PC-9 (cell line): ENCODE results near the gene SF3A1. TPM values are rescaled to one million over a fixed set of nuclear protein-coding genes. Genes with fewer than 3 reads are reported as not detected.
"Not testable (repeated sequence)": the region's sequence is repeated elsewhere in the genome, so short reads cannot be mapped to it uniquely, and the experiment has no call there.

Source experiments
- BruUV-seq: library from RNA; stranded (reverse); fragments of 400-500 nt; replicated peaks from 2 replicates; lab custom pipeline; 2021; lab: Mats Ljungman, UMichigan
- CTCF ChIA-PET: fragments of 300-600 bp; sonication (Branson Sonifier 250); formaldehyde crosslinking; loops from one replicate; lab custom pipeline; 2022; ENCODE audit warnings: antibody characterized with exemption; lab: Charles Lee
- POLR2A ChIA-PET: fragments of 300-600 bp; sonication (Branson Sonifier 250); formaldehyde crosslinking; loops from one replicate; lab custom pipeline; 2022; ENCODE audit warnings: antibody characterized with exemption; ENCODE audit not compliant: unreplicated experiment; lab: Charles Lee
- DNase-seq, 2 experiments: peaks; one replicate each; pipeline versions ENCODE4 v3.0.0 to v3.0.0-alpha.2; 2015 to 2022; ENCODE audit warnings: mixed read lengths in 1 of 2
- H2AFZ ChIP-seq: fragments of 200-600 bp; sonication (generic); 2 replicates; pipeline ENCODE4 v1.8.1; 2017; ENCODE audit warnings: antibody characterized with exemption
- H3F3A ChIP-seq: fragments of 200-600 bp; sonication (generic); 2 replicates; pipeline ENCODE4 v1.8.1; 2017; ENCODE audit warnings: antibody characterized with exemption, mild to moderate bottlenecking, low read depth; ENCODE audit not compliant: insufficient read depth
- H3K27ac ChIP-seq: fragments of 200-600 bp; sonication (generic); 2 replicates; pipeline ENCODE4 v1.6.1; 2016; ENCODE audit warnings: mixed run types
- H3K27me3 ChIP-seq: fragments of 200-600 bp; sonication (generic); 2 replicates; pipeline ENCODE4 v1.6.1; 2016; ENCODE audit warnings: low read depth, mixed run types; ENCODE audit not compliant: insufficient read depth
- H3K36me3 ChIP-seq: fragments of 200-600 bp; sonication (generic); 2 replicates; pipeline ENCODE4 v1.6.1; 2016; ENCODE audit warnings: low read depth, mixed run types
- H3K4me1 ChIP-seq: fragments of 200-600 bp; sonication (generic); replicated peaks from 2 replicates; pipeline ENCODE4 v1.6.1; 2016; ENCODE audit warnings: mixed run types; ENCODE audit not compliant: insufficient read depth
- H3K4me2 ChIP-seq: fragments of 200-600 bp; sonication (generic); 2 replicates; pipeline ENCODE4 v1.6.1; 2017; ENCODE audit warnings: mixed run types
- H3K4me3 ChIP-seq: fragments of 200-600 bp; sonication (generic); 2 replicates; pipeline ENCODE4 v1.6.1; 2016; ENCODE audit warnings: mixed run types
- H3K79me2 ChIP-seq: fragments of 200-600 bp; sonication (generic); 2 replicates; pipeline ENCODE4 v1.6.1; 2017; ENCODE audit warnings: low read depth, mixed run types
- H3K9me2 ChIP-seq: fragments of 200-600 bp; sonication (generic); 2 replicates; pipeline ENCODE4 v1.8.1; 2017; ENCODE audit warnings: mild to moderate bottlenecking; ENCODE audit not compliant: insufficient read depth
- H3K9me3 ChIP-seq: fragments of 200-600 bp; sonication (generic); 2 replicates; pipeline ENCODE4 v1.8.1; 2016; ENCODE audit warnings: low read depth; ENCODE audit not compliant: insufficient read depth
- H4K20me1 ChIP-seq: fragments of 200-600 bp; sonication (generic); 2 replicates; pipeline ENCODE4 v1.8.1; 2017; ENCODE audit not compliant: insufficient read depth
- CTCF ChIP-seq: fragments of 200-600 bp; sonication (generic); conservative IDR thresholded peaks from 2 replicates; pipeline ENCODE4 v1.6.1; 2017; ENCODE audit warnings: mixed run types, antibody characterized with exemption, mild to moderate bottlenecking, moderate library complexity
- EZH2 ChIP-seq: fragments of 200-600 bp; sonication (generic); IDR thresholded peaks from 2 replicates; pipeline ENCODE4 v1.8.0; 2017; ENCODE audit warnings: antibody characterized with exemption, low read depth
- intact Hi-C: fragments of 100-400 bp; cut with micrococcal nuclease; formaldehyde crosslinking; loops from one replicate; pipeline ENCODE4 v1.10.0; 2022; ENCODE audit not compliant: unreplicated experiment
- total RNA-seq: library from RNA; stranded (reverse); gene quantifications from 2 replicates; pipeline ENCODE4 v1.2.3, GENCODE V29; 2021

SF3A1 gene
- total RNA-seq, 1 experiment from 2014 or later: 189 TPM

GRCh38 chr22:30340911-30341685 lies 15.6 kb downstream of the SF3A1 start:
- POLR2A ChIA-PET: no interaction called here
- H3K4me2 ChIP-seq: no peak overlapping the region
- H3K9me3 ChIP-seq: no peaks in the 10 kb centered on the region
- no peaks in the 10 kb centered on the region for H3K4me1 ChIP-seq
- H3K4me3 ChIP-seq: no peak overlapping the region
- no peaks in the 10 kb centered on the region for H3F3A ChIP-seq
- H2AFZ ChIP-seq: no peak overlapping the region
- H3K36me3 ChIP-seq: peaks cover 65% of the 10 kb centered on the region
- no peaks in the 10 kb centered on the region for H3K79me2 ChIP-seq
- no peak overlapping the region for H3K27ac ChIP-seq
- no peaks in the 10 kb centered on the region for H3K9me2 ChIP-seq
- H3K27me3 ChIP-seq: no peaks in the 10 kb centered on the region
- intact Hi-C loops: no loop called here
- 0 out of 2 replicates have a peak, but pooled peaks cover 9% of the 10 kb centered on the region for H4K20me1 ChIP-seq
- no TSS peak for BruUV-seq
- CTCF ChIA-PET: no interaction called here
- DNase-seq: no peak
- TF ChIP-seq CTCF (no peak), EZH2 (no peak)

- POLR2A ChIA-PET: no interaction called here
- TF ChIP-seq EZH2: no peak
- TF ChIP-seq CTCF: no peak
These were observed 17.9 kb downstream of the SF3A1 start for GRCh38 chr22:30338802-30339201.

DNA sequence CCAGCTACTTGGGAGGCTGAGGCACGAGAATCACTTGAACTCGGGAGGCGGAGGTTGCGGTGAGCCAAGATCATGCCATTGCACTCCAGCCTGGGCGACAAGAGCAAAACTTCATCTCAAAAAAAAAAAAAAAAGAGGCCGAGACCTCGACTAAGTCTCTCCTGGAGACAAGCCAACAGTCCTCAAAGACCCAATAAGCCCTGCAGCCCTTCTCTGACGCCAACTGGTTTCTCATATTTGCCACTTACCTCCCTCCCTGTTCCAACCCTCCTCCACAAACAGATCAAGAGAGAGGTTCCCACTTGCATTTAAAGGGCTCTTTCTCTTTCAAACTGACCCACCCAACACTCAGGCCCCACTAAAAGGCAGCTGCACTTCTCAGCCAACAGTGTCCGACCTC lies 18.4 kb downstream of the SF3A1 start:
- H3K27me3 ChIP-seq, H3K79me2 ChIP-seq, H2AFZ ChIP-seq, DNase-seq, H3K27ac ChIP-seq, H3K4me2 ChIP-seq, H3K9me3 ChIP-seq, POLR2A ChIA-PET, H4K20me1 ChIP-seq, CTCF ChIA-PET, BruUV-seq, H3F3A ChIP-seq, H3K4me1 ChIP-seq, H3K9me2 ChIP-seq, H3K4me3 ChIP-seq, intact Hi-C loops: not testable (repeated sequence)
- H3K36me3 ChIP-seq: peaks cover 56% of the 10 kb centered on the region

More at GRCh38 chr22:30338802-30339201, 17.9 kb downstream of the SF3A1 start:
- Histone ChIP-seq H3K79me2 (no peaks in the 10 kb centered on the region), H3K4me1 (no peaks in the 10 kb centered on the region), H2AFZ (no peak overlapping the region), H3K27me3 (no peaks in the 10 kb centered on the region), H3K9me2 (no peaks in the 10 kb centered on the region), H3K36me3 (peaks cover 56% of the 10 kb centered on the region), H4K20me1 (no peaks in the 10 kb centered on the region), H3F3A (peaks cover 3% of the 10 kb centered on the region; the same call in 1 of the 2 replicates), H3K27ac (no peak overlapping the region), H3K9me3 (no peaks in the 10 kb centered on the region), H3K4me2 (no peak overlapping the region), H3K4me3 (no peak overlapping the region)
- BruUV-seq: no TSS peak
- CTCF ChIA-PET: no interaction called here
- intact Hi-C loops: no loop called here
- DNase-seq: no peak
